GM21381 (cell line): ENCODE data around the gene CTSZ.
"Not testable (repeated sequence)": the region's sequence is repeated elsewhere in the genome, so short reads cannot be mapped to it uniquely, and the experiment has no call there.

Experiments used
- ATAC-seq: cut with Tn5 transposase; IDR thresholded peaks from one replicate; pipeline ENCODE4 v1.9.1; 2021; ENCODE audit warnings: mild to moderate bottlenecking, moderate library complexity; ENCODE audit not compliant: unreplicated experiment

CTSZ gene

GRCh38 chr20:59014680-59015389 is 7.8 kb upstream of the CTSZ start:
- ATAC-seq = no peak

DNA sequence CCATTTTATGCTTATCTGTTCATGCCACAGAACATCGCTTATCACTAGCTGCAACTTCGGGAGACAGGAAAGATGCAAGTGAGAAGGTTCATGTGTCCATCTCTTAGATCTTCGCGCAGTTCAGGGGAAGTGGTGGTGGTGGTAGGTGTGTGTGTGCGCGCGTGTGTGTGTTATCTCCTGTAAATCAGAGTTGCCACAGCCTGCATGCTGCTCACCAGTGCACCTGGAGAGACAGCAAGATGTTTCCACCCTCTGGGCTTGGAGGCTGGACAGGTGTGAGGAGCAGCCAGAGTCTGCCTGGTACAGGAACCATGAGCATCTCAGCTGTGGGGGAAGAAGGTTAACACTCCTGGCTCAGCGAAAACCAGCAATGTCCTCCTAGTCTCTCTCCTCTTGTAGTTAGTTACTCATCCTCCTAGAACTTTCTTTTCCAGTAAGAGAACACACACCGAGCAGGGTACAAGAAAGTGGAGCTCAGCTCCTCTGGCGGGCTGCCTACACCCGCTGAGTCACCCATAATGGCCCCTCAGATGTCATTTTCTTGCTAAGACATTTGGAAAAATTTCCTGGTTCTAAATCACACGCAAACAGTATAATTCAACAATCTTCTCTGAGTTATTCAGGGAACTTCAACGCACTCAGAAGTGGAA is 7.0 kb upstream of the CTSZ start:
- no peak for ATAC-seq

GRCh38 chr20:59013031-59013951 is 6.2 kb upstream of the CTSZ start:
- ATAC-seq = no peak

- ATAC-seq = not testable (repeated sequence)
Measured at GRCh38 chr20:59011874-59012157, 4.8 kb upstream of the CTSZ start.

GRCh38 chr20:59010995-59011873 is 4.2 kb upstream of the CTSZ start:
- ATAC-seq = no peak

GRCh38 chr20:59010321-59010994 is 3.4 kb upstream of the CTSZ start:
- no peak for ATAC-seq

DNA sequence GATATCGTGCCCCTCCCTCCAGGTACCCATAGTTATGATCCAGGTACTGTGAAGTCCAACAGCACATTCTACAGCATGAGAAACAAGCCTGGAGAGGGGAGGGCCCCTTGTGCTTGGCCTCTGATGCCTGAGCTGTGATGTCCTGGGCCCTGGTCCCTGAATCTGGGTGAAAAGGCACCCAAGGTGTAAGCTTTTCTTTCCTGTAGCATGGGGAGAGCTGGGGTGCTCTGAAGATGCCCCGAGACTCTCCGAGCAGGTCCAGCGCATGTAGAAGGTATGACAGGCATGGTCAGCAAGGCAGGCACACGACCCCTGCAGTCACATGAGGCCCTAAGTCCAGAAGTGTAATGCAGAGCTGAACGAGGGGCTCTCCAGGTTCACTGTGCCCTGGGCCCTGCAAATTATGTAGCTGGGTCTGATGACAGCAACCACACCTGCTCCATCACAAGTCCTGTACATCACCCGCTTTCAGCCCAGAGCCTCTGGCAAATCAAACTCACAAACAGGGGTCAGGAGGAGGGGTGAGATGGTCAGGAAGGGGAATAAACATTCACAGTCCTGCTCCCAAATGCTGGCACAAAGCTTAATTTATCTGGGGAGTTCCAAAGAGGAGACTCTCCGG is 1.8 kb upstream of the CTSZ start:
- ATAC-seq = no peak

- peak; percentile 25 for ATAC-seq
Measured at GRCh38 chr20:59007665-59008511, 834 bp upstream of the CTSZ start.

GRCh38 chr20:59006167-59006863 is 739 bp downstream of the CTSZ start:
- ATAC-seq = no peak

DNA sequence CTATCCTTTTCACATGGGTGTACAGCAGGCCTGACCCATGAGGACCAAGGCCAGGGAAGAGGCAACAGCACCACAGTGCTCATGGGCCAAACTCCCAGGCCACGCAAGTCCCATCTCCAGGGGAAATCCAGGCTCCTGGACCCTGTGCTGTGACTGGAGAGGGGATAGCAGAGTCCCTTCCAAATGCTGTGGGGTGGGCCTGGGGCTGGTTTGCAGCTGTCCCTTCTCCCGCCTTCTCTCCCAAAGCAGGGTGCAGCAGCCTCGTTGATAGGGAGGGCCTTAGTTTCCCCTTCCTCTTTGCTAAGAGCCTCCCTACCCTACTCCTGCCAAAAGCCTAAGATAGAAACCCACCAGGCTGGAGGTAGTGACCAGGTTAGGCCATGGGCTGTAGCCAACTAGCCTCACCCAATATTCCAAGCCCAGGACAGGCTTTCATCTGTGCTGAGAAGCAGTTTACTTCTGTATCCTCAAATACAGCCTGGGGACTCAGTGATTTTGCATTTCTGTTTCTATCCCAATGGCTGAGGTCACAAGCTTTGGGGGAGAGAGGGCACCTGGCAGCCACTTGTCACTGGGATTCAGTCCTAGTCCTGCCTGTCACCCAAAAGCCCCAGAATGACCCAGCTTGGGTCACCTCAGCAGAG is 1.4 kb downstream of the CTSZ start:
- ATAC-seq = no peak

DNA sequence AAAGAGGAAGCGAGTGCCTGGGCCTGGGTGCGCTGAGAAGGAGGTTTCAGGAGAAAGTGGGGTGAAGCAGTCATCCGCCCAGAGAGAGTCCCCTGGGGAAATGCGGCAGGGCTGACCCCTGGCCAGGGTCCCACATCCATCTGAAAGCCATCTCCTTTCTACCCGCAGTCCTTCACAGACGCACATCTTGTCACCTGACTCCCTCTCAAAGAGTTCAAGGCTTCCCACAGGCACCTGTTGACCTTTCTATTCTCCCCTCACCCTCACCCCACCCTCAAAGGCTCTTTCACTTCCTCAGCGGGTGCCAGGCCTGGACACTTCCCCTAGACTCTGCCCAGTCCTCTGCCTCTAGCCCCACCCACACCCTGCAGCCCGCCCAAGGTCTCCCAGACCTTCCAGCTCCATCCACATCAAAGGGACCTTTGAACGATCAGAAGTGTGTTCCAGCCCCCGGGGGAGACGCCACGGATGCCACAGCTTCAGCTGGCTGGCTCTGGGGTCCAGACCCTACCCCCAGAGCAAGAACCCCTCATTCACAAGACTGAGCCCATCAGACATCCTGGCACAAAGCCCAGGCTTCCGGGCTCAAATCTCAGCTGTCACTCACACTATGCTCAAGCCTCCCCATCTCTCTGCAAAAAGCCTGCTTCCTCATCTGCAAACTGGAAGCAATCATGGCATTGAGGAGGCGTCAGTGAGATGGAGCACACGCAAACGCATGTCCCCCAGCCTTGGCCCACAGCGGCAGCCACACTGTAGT is 2.1 kb downstream of the CTSZ start:
- peak; percentile 57 for ATAC-seq

- no peak for ATAC-seq
Measured at GRCh38 chr20:59004493-59004762, 2.6 kb downstream of the CTSZ start.

- no peak for ATAC-seq
Measured at GRCh38 chr20:59003836-59004492, 3.1 kb downstream of the CTSZ start.

- ATAC-seq = no peak
Measured at GRCh38 chr20:59002874-59003399, 4.1 kb downstream of the CTSZ start.

DNA sequence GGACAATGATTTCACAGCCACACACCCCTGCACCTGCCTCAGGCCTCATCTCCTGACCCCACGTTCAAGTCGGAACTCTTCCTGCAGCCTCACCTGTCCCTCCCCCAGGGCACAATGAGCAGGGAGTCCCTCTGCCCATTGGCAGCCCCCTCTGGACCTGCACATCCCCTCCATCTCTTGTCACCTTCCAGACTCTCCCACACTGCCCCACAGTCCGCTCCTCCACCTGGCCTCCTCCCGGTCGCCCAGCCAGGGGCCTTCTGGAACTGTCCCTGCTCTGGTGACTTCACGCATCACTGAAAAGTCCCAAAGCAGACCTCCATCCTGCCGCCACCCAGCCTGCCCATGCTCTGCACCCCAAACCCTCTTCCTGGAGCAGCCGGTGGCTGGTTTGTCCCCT is 4.7 kb downstream of the CTSZ start:
- no peak for ATAC-seq

- ATAC-seq = no peak
Measured at GRCh38 chr20:59001449-59002171, 5.4 kb downstream of the CTSZ start.
